HepG2 (cell line): ENCODE data around the gene TMTC1. TPM values are rescaled to one million over a fixed set of nuclear protein-coding genes. Genes with fewer than 3 reads are reported as not detected.

Experiments used
- ATAC-seq: fragments of 200-7000 bp; cut with Tn5 transposase; 3 replicates; pipeline ENCODE4 v1.9.1; 2020; ENCODE audit warnings: mild to moderate bottlenecking, moderate library complexity
- BruUV-seq: library from RNA; stranded (reverse); fragments of 400-500 nt; replicated peaks from 2 replicates; lab custom pipeline; 2021; lab: Mats Ljungman, UMichigan
- CTCF ChIA-PET: fragments of 300-600 bp; formaldehyde crosslinking; extraction: SDS; loops from one replicate; lab custom pipeline; 2021; ENCODE audit warnings: low total read pairs, inconsistent platforms, low intra/inter-chr PET ratio; lab: Yijun Ruan, JAX
- POLR2A ChIA-PET: fragments of 350-600 bp; sonication (Branson Sonifier 250); formaldehyde crosslinking; loops from one replicate; lab custom pipeline; 2020; ENCODE audit warnings: antibody characterized with exemption, inconsistent platforms; lab: Yijun Ruan, JAX
- DNase-seq: peaks from one replicate; pipeline ENCODE4 v3.0.0-alpha.2; 2015; ENCODE audit warnings: low spot score
- FAIRE-seq: peaks from 3 replicates; lab custom pipeline; 2011; peaks lifted over from hg19 to GRCh38; lab: Jason Lieb, UNC
- H2AFZ ChIP-seq: one replicate; pipeline ENCODE4 v1.6.1; 2011; ENCODE audit warnings: low read length, inconsistent platforms
- H3K27ac ChIP-seq: fragments of 300-600 bp; 3 replicates; pipeline ENCODE4 v1.8.0; 2011; ENCODE audit warnings: mixed run types, mild to moderate bottlenecking, mixed read lengths, low read length, inconsistent platforms; ENCODE audit not compliant: insufficient read depth; ENCODE audit errors: extremely low read length
- H3K27me3 ChIP-seq, 2 experiments: fragments of 200-600 bp in 1 of 2; 2 replicates in 1 of 2; 3 replicates in 1 of 2; pipeline versions ENCODE4 v1.6.0 to v1.8.0; 2011; ENCODE audit warnings: low read length in 2 of 2, mild to moderate bottlenecking in 2 of 2, moderate library complexity in 2 of 2, inconsistent platforms in 1 of 2; ENCODE audit not compliant: insufficient read depth in 2 of 2, control insufficient read depth in 1 of 2
- H3K36me3 ChIP-seq, 2 experiments: fragments of 200-600 bp in 1 of 2; replicated peaks in 1 of 2; 2 replicates in 1 of 2; 3 replicates in 1 of 2; pipeline versions ENCODE4 v1.5.1 to v1.8.0; 2011; ENCODE audit warnings: low read length in 2 of 2, inconsistent platforms in 1 of 2; ENCODE audit not compliant: insufficient read depth in 2 of 2, control insufficient read depth in 1 of 2
- H3K4me1 ChIP-seq: 2 replicates; pipeline ENCODE4 v1.5.1; 2012; ENCODE audit warnings: low read length, inconsistent platforms; ENCODE audit not compliant: insufficient read depth
- H3K4me2 ChIP-seq: 2 replicates; pipeline ENCODE4 v1.6.0; 2011; ENCODE audit warnings: low read depth, low read length, inconsistent platforms
- H3K4me3 ChIP-seq, 3 experiments: fragments of 200-600 bp in 1 of 3; sonication (generic), shearing (Covaris generic) in 1 of 3; replicated peaks in 1 of 3; 2 replicates each; pipeline ENCODE4 v1.5.1; 2011 to 2016; ENCODE audit warnings: low read length in 3 of 3, inconsistent platforms in 2 of 3, low read depth in 2 of 3, mild to moderate bottlenecking in 2 of 3, control low read depth in 1 of 3, mixed read lengths in 1 of 3; ENCODE audit not compliant: insufficient read depth in 1 of 3
- H3K79me2 ChIP-seq: one replicate; pipeline ENCODE4 v1.6.1; 2011; ENCODE audit warnings: low read length, inconsistent platforms; ENCODE audit not compliant: insufficient read depth
- H3K9ac ChIP-seq: 2 replicates; pipeline ENCODE4 v1.6.0; 2011; ENCODE audit warnings: mild to moderate bottlenecking, low read depth, low read length, inconsistent platforms; ENCODE audit not compliant: insufficient read depth
- H3K9me3 ChIP-seq: 2 replicates; pipeline ENCODE4 v1.5.1; 2012; ENCODE audit warnings: mild to moderate bottlenecking, low read length
- H4K20me1 ChIP-seq: 2 replicates; pipeline ENCODE4 v1.6.0; 2011; ENCODE audit warnings: inconsistent platforms, mild to moderate bottlenecking, low read length, moderate library complexity; ENCODE audit not compliant: insufficient read depth
- HOMEZ ChIP-seq: IDR thresholded peaks from 2 replicates; pipeline ENCODE4 v1.6.1; 2016; ENCODE audit warnings: low read depth
- KDM1A ChIP-seq: IDR thresholded peaks from 2 replicates; pipeline ENCODE4 v1.6.1; 2016; ENCODE audit warnings: missing compliant biosample characterization
- KDM4B ChIP-seq: sonication (generic); formaldehyde crosslinking; IDR thresholded peaks from 2 replicates; pipeline ENCODE4 v1.4.0; 2020; ENCODE audit warnings: missing genetic modification reagents
- SMARCE1 ChIP-seq: fragments of 450-650 bp; IDR thresholded peaks from 2 replicates; pipeline ENCODE4 v1.6.1; 2017; ENCODE audit warnings: borderline replicate concordance
- WGBS: methylation state at CpG from one replicate; pipeline ENCODE4 v1.1.6; 2017; ENCODE audit warnings: low lambda C conversion rate; 5-methylcytosine and 5-hydroxymethylcytosine counted together
- in situ Hi-C: cut with HindIII; loops from 2 replicates; pipeline ENCODE4 v1.10.0; 2017; ENCODE audit warnings: low pct_unique_long_range_greater_than_20kb; ENCODE audit not compliant: extremely low pct_ligation_motif_present
- intact Hi-C: fragments of 100-400 bp; cut with micrococcal nuclease; formaldehyde crosslinking; loops from one replicate; pipeline ENCODE4 v1.10.0; 2022; ENCODE audit not compliant: unreplicated experiment
- polyA plus RNA-seq, 8 experiments: library from polyadenylated mRNA; depleted of rRNA in 3 of 8; stranded (reverse) in 7 of 8; unstranded in 1 of 8; fragments of >200 nt; fragmentation: Illumina TruSeq in 4 of 8; extraction: Trizol in 4 of 8; gene quantifications; 2 replicates each; pipeline versions ENCODE4 v1.2.1 to v1.2.3, GENCODE V29; 2011 to 2016; ENCODE audit warnings: low read depth in 4 of 8, missing spikeins in 1 of 8, mixed read lengths in 1 of 8; ENCODE audit not compliant: insufficient read depth in 1 of 8
- total RNA-seq, 5 experiments: library from RNA; depleted of rRNA; stranded (reverse); fragments of >200 nt; fragmentation: Illumina TruSeq; extraction: Trizol; gene quantifications; 2 replicates each; pipeline ENCODE4 v1.2.3, GENCODE V29; 2016; ENCODE audit warnings: low read depth in 1 of 5
- TF ChIP-seq, protein P1 (sequence below): sonication (generic); formaldehyde crosslinking; IDR thresholded peaks from 2 replicates; pipeline ENCODE4 v1.5.0; 2020; ENCODE audit warnings: missing genetic modification reagents
- TF ChIP-seq, protein P2 (sequence below): sonication (generic); formaldehyde crosslinking; IDR thresholded peaks from 2 replicates; pipeline ENCODE4 v1.4.0; 2020; ENCODE audit warnings: missing genetic modification reagents
- TF ChIP-seq, protein P3 (sequence below): sonication (generic); formaldehyde crosslinking; IDR thresholded peaks from 2 replicates; pipeline ENCODE4 v1.9.0; 2022; ENCODE audit warnings: missing genetic modification reagents, mild to moderate bottlenecking, borderline replicate concordance

The TMTC1 gene
- total and polyA plus RNA-seq, 2 of the 13 experiments (the other 11 are each of a cell fraction or from before 2014, with no cell fraction given): 0.69 to 1.8 TPM

GRCh38 chr12:29742646-29743045 is 41.1 kb downstream of the TMTC1 start:
- DNase-seq (no peak), FAIRE-seq (no peak), ATAC-seq (no peak)
- Histone ChIP-seq H3K79me2 (no peaks in the 10 kb centered on the region), H4K20me1 (no peaks in the 10 kb centered on the region), H3K9ac (no peak overlapping the region), H3K4me3 (no peak overlapping the region), H2AFZ (no peak overlapping the region), H3K27ac (no peak overlapping the region), H3K9me3 (no peaks in the 10 kb centered on the region), H3K4me2 (no peak overlapping the region), H3K27me3 (no peaks in the 10 kb centered on the region), H3K4me1 (no peaks in the 10 kb centered on the region), H3K36me3 (no peaks in the 10 kb centered on the region)
- POLR2A ChIA-PET: no interaction called here
- TF ChIP-seq KDM4B (CRISPR knock-in tag) (no peak), KDM1A (CRISPR knock-in tag) (no peak), HOMEZ (CRISPR knock-in tag) (no peak), SMARCE1 (no peak)
- TF ChIP-seq, protein P1, sequence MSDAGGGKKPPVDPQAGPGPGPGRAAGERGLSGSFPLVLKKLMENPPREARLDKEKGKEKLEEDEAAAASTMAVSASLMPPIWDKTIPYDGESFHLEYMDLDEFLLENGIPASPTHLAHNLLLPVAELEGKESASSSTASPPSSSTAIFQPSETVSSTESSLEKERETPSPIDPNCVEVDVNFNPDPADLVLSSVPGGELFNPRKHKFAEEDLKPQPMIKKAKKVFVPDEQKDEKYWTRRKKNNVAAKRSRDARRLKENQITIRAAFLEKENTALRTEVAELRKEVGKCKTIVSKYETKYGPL: no peak
- TF ChIP-seq, protein P2, sequence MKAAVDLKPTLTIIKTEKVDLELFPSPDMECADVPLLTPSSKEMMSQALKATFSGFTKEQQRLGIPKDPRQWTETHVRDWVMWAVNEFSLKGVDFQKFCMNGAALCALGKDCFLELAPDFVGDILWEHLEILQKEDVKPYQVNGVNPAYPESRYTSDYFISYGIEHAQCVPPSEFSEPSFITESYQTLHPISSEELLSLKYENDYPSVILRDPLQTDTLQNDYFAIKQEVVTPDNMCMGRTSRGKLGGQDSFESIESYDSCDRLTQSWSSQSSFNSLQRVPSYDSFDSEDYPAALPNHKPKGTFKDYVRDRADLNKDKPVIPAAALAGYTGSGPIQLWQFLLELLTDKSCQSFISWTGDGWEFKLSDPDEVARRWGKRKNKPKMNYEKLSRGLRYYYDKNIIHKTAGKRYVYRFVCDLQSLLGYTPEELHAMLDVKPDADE (CRISPR knock-in tag): no peak
- TF ChIP-seq, protein P3, sequence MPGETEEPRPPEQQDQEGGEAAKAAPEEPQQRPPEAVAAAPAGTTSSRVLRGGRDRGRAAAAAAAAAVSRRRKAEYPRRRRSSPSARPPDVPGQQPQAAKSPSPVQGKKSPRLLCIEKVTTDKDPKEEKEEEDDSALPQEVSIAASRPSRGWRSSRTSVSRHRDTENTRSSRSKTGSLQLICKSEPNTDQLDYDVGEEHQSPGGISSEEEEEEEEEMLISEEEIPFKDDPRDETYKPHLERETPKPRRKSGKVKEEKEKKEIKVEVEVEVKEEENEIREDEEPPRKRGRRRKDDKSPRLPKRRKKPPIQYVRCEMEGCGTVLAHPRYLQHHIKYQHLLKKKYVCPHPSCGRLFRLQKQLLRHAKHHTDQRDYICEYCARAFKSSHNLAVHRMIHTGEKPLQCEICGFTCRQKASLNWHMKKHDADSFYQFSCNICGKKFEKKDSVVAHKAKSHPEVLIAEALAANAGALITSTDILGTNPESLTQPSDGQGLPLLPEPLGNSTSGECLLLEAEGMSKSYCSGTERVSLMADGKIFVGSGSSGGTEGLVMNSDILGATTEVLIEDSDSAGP (CRISPR knock-in tag): no peak
- 100% methylated on average over 1 of the region's 1 CpG for WGBS
- intact Hi-C loops (no loop called here), in situ Hi-C loops (no loop called here)
- BruUV-seq: no TSS peak
- CTCF ChIA-PET: no interaction called here
